Transverse colon (tissue), 4 donors: ENCODE measurements around the gene TACO1. TPM values are rescaled to one million over a fixed set of nuclear protein-coding genes. Genes with fewer than 3 reads are reported as not detected.

Experiments
- DNase-seq: peaks from one replicate; pipeline ENCODE4 v3.0.0-alpha.2; 2019
- H3K27ac ChIP-seq, 4 donors: fragments of 200-600 bp; sonication (generic); 2 replicates each; pipeline ENCODE4 v1.5.1; 2016 to 2018; ENCODE audit warnings: inconsistent platforms in 4 of 4
- H3K27me3 ChIP-seq: fragments of 200-600 bp; sonication (generic); 2 replicates; pipeline ENCODE4 v1.5.1; 2017; ENCODE audit warnings: inconsistent platforms
- H3K36me3 ChIP-seq, 4 donors: fragments of 200-600 bp; sonication (generic); 2 replicates each; pipeline ENCODE4 v1.5.1; 2017 to 2019; ENCODE audit warnings: inconsistent platforms in 4 of 4
- H3K4me1 ChIP-seq, 4 donors: fragments of 200-600 bp; sonication (generic); 2 replicates each; pipeline ENCODE4 v1.5.1; 2017 to 2020; ENCODE audit warnings: inconsistent platforms in 4 of 4
- H3K4me3 ChIP-seq, 4 donors: fragments of 200-600 bp; sonication (generic); 1 replicate in 1 of 4; 2 replicates in 3 of 4; pipeline versions ENCODE4 v1.5.1 to v1.6.1; 2017 to 2019; ENCODE audit warnings: inconsistent platforms in 4 of 4
- H3K9me3 ChIP-seq, 2 donors: fragments of 200-600 bp; sonication (generic); 2 replicates each; pipeline ENCODE4 v1.5.1; 2017 to 2019; ENCODE audit warnings: inconsistent platforms in 2 of 2
- EP300 ChIP-seq: sonication (generic); formaldehyde crosslinking; IDR thresholded peaks from one replicate; pipeline ENCODE4 v1.6.1; 2017; ENCODE audit warnings: antibody characterized with exemption, low read depth
- POLR2A ChIP-seq: fragments of 450-650 bp; IDR thresholded peaks from one replicate; pipeline ENCODE4 v1.6.1; 2016; ENCODE audit warnings: antibody characterized with exemption, mild to moderate bottlenecking, moderate library complexity
- POLR2AphosphoS5 ChIP-seq, 3 donors: sonication (generic); formaldehyde crosslinking; IDR thresholded peaks; one replicate each; pipeline ENCODE4 v1.6.1; 2016; ENCODE audit warnings: antibody characterized with exemption in 3 of 3
- WGBS, 2 donors: methylation state at CpG; one replicate each; pipeline ENCODE4 v1.1.5; 2018; ENCODE audit warnings: low coverage in 1 of 2; 5-methylcytosine and 5-hydroxymethylcytosine counted together
- in situ Hi-C, 4 donors: fragments of 200-750 bp; cut with MboI; loops; one replicate each; pipeline versions ENCODE4 v1.15.0 to v1.15.1; 2017; ENCODE audit warnings: low sequenced_read_pairs in 3 of 4, low pct_ligation_motif_present in 1 of 4, low pct_unique_long_range_greater_than_20kb in 1 of 4
- intact Hi-C: fragments of 100-400 bp; cut with DNase I; formaldehyde crosslinking; loops from one replicate; pipeline ENCODE4 v1.15.1; 2023; ENCODE audit warnings: low total_unique reads
- total RNA-seq, 4 donors: library from RNA; depleted of rRNA; stranded (reverse); fragments of >200 nt; gene quantifications; one replicate each; pipeline ENCODE4 v1.1.0, GENCODE V29; 2016
- TF ChIP-seq, protein P1 (sequence below), 5 experiments: fragments of 200-600 bp in 3 of 5; fragments of 450-650 bp in 2 of 5; sonication (generic) in 3 of 5; IDR thresholded peaks; 1 replicate in 2 of 5; 2 replicates in 3 of 5; pipeline ENCODE4 v1.5.1; 2016 to 2017; ENCODE audit warnings: antibody characterized with exemption in 5 of 5, inconsistent platforms in 3 of 5, mild to moderate bottlenecking in 2 of 5, moderate library complexity in 1 of 5

TACO1 gene
- total RNA-seq, 4 donors from 2014 or later: 4.6 to 79.7 (median 28.3) TPM

DNA sequence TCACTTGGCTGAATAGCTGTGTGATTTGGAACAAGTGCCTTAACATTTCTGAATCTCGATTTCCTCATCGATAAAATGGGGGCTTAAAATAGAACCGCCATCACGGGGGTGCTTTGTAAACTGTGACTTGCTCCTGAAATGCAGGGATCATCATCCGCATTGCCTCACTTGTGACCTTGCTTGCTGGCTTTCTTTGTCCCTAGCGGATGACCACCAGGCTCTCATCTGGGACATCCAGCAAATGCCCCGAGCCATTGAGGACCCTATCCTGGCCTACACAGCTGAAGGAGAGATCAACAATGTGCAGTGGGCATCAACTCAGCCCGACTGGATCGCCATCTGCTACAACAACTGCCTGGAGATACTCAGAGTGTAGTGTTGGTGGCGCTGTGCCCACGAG, 11.9 kb upstream of the TACO1 start:
- in situ Hi-C loops (no loop called here), intact Hi-C loops (no loop called here)
- H3K36me3 ChIP-seq: peaks cover 0 to 63% (median 25%) of the 10 kb centered on the region in 4 donors
- H3K27me3 ChIP-seq: no peaks in the 10 kb centered on the region
- 92 to 93% methylated on average over 3 to 11 of the region's 11 CpGs for WGBS, 2 donors
- TF ChIP-seq POLR2AphosphoS5 (IDR thresholded peaks at IDR 0.05) (no peak), POLR2A (no peak), EP300 (no peak)
- TF ChIP-seq, protein P1, sequence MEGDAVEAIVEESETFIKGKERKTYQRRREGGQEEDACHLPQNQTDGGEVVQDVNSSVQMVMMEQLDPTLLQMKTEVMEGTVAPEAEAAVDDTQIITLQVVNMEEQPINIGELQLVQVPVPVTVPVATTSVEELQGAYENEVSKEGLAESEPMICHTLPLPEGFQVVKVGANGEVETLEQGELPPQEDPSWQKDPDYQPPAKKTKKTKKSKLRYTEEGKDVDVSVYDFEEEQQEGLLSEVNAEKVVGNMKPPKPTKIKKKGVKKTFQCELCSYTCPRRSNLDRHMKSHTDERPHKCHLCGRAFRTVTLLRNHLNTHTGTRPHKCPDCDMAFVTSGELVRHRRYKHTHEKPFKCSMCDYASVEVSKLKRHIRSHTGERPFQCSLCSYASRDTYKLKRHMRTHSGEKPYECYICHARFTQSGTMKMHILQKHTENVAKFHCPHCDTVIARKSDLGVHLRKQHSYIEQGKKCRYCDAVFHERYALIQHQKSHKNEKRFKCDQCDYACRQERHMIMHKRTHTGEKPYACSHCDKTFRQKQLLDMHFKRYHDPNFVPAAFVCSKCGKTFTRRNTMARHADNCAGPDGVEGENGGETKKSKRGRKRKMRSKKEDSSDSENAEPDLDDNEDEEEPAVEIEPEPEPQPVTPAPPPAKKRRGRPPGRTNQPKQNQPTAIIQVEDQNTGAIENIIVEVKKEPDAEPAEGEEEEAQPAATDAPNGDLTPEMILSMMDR (IDR thresholded peaks at IDR 0.05): no peak
- DNase-seq: no peak
- no peaks in the 10 kb centered on the region for H3K9me3 ChIP-seq
- H3K4me1 ChIP-seq: no peaks in the 10 kb centered on the region
- H3K27ac ChIP-seq: no peak overlapping the region
- H3K4me3 ChIP-seq: no peak overlapping the region

DNA sequence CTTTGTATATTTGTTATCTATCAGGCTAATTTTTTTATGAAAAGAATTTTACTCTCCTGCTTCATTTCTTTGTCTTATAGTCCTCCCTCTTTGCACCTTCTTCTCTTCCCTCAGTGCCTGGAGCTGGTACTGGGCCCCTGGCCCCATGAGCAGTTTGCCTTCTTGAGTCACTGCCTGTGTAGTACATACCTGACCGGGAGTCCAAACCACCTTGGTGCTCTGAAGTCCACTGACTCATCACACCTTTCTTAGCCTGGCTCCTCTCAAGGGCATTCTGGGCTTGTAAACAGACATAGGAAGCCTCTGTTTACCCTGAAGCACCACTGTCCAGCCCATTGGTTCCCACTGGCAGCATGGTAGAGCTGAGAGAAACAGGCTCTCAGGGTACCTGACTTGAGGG, 11.0 kb upstream of the TACO1 start:
- 100% methylated on average over 1 of the region's 1 CpG; no CpG with 5 or more reads in 1 of the 2 donors for WGBS, 2 donors
- H3K36me3 ChIP-seq: peaks cover 0 to 54% (median 21%) of the 10 kb centered on the region in 4 donors

DNA sequence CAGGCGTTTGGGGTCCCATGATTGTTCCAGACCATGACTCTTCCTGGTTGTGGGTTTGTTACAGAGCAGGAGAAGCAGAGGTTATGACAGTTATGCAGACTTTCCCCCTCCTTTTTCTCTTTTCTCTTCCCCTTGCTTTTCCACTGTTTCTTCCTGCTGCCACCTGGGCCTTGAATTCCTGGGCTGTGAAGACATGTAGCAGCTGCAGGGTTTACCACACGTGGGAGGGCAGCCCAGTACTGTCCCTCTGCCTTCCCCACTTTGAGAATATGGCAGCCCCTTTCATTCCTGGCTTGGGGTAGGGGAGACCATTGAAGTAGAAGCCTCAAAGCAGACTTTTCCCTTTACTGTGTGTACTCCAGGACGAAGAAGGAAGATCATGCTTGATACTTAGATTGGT, 7.9 kb upstream of the TACO1 start:
- no peak for DNase-seq
- Histone ChIP-seq H3K27me3 (no peaks in the 10 kb centered on the region), H3K36me3 (peaks cover 0 to 33% (median 16%) of the 10 kb centered on the region in 4 donors), H3K27ac (no peak overlapping the region), H3K4me1 (no peaks in the 10 kb centered on the region), H3K9me3 (no peaks in the 10 kb centered on the region), H3K4me3 (no peak overlapping the region)
- intact Hi-C loops (no loop called here), in situ Hi-C loops (no loop called here)
- 80 to 100% methylated on average over 1 to 3 of the region's 3 CpGs for WGBS, 2 donors
- TF ChIP-seq, protein P1 (IDR thresholded peaks at IDR 0.05): no peak
- TF ChIP-seq EP300 (no peak), POLR2AphosphoS5 (IDR thresholded peaks at IDR 0.05) (no peak), POLR2A (no peak)

More for the DNA sequence above, 11.0 kb upstream of the TACO1 start:
- no peak overlapping the region for H3K27ac ChIP-seq
- H3K27me3 ChIP-seq: no peaks in the 10 kb centered on the region
- no peak overlapping the region for H3K4me3 ChIP-seq
- in situ Hi-C loops (no loop called here), intact Hi-C loops (no loop called here)
- H3K9me3 ChIP-seq: no peaks in the 10 kb centered on the region
- no peak for TF ChIP-seq POLR2A
- no peak for TF ChIP-seq POLR2AphosphoS5 (IDR thresholded peaks at IDR 0.05)
- TF ChIP-seq, protein P1 (IDR thresholded peaks at IDR 0.05): no peak
- no peak for TF ChIP-seq EP300
- DNase-seq: no peak
- H3K4me1 ChIP-seq: no peaks in the 10 kb centered on the region

DNA sequence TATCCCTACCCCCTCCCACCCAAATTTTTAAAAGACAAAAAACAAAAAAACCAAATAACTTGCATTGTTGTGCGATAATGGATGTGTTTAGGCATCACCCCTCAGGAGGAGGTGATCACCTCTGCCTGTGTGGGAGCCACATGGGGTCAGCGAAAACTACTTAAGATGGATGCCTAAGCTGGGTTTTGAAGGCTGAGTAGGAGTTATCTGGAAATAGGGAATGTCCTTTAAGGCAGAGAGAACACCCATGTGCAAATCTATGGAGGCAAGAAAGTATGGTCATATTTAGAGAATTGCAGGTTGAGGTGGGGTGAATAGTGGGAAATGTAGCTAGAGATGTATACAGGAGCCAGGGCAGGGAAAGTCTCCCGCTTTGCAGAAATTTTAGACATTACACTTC, 5.6 kb upstream of the TACO1 start:
- no peak overlapping the region for H3K27ac ChIP-seq
- no peak overlapping the region for H3K4me3 ChIP-seq
- in situ Hi-C loops: no loop called here
- H3K36me3 ChIP-seq: peaks cover 0 to 19% (median 7%) of the 10 kb centered on the region in 4 donors
- H3K27me3 ChIP-seq: no peaks in the 10 kb centered on the region
- DNase-seq: no peak
- WGBS, 2 donors: 92 to 99% methylated on average over 2 to 3 of the region's 3 CpGs
- H3K9me3 ChIP-seq: no peaks in the 10 kb centered on the region
- intact Hi-C loops: no loop called here
- TF ChIP-seq POLR2A (no peak), EP300 (no peak), POLR2AphosphoS5 (IDR thresholded peaks at IDR 0.05) (no peak)
- TF ChIP-seq, protein P1 (IDR thresholded peaks at IDR 0.05): no peak
- peaks cover 4 to 8% (median 4%) of the 10 kb centered on the region in 4 donors for H3K4me1 ChIP-seq
